VCaP (cell line): ENCODE data around the gene HIVEP2.

Source experiments
- H3K27ac ChIP-seq: fragments of 450-650 bp; 2 replicates; pipeline ENCODE4 v1.5.1; 2017
- TF ChIP-seq, protein P1 (sequence below): fragments of 450-650 bp; conservative IDR thresholded peaks from 2 replicates; pipeline ENCODE4 v1.5.1; 2017; ENCODE audit warnings: mild to moderate bottlenecking, moderate library complexity

Gene HIVEP2

DNA sequence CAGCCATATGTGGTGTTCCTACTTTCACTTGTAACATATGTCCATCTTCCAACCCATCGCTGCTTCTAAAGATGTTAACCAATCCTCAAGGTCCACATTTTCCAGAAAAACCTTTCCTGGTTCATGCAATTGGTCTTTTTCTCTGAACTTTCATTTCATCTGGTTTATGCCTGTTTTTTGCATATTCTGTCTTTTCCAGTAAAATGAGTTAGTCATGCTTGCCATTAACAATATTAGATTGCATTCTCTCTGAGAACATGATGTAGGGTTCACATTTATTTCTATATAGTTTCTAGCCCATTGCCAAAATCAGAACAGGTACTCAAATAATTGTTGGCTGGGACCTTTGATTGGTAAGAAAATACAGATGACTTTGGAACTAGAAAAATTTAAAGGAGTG lies 36.7 kb downstream of the HIVEP2 start:
- TF ChIP-seq, protein P1, sequence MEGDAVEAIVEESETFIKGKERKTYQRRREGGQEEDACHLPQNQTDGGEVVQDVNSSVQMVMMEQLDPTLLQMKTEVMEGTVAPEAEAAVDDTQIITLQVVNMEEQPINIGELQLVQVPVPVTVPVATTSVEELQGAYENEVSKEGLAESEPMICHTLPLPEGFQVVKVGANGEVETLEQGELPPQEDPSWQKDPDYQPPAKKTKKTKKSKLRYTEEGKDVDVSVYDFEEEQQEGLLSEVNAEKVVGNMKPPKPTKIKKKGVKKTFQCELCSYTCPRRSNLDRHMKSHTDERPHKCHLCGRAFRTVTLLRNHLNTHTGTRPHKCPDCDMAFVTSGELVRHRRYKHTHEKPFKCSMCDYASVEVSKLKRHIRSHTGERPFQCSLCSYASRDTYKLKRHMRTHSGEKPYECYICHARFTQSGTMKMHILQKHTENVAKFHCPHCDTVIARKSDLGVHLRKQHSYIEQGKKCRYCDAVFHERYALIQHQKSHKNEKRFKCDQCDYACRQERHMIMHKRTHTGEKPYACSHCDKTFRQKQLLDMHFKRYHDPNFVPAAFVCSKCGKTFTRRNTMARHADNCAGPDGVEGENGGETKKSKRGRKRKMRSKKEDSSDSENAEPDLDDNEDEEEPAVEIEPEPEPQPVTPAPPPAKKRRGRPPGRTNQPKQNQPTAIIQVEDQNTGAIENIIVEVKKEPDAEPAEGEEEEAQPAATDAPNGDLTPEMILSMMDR, result no peak
- H3K27ac ChIP-seq, result no peak overlapping the region

DNA sequence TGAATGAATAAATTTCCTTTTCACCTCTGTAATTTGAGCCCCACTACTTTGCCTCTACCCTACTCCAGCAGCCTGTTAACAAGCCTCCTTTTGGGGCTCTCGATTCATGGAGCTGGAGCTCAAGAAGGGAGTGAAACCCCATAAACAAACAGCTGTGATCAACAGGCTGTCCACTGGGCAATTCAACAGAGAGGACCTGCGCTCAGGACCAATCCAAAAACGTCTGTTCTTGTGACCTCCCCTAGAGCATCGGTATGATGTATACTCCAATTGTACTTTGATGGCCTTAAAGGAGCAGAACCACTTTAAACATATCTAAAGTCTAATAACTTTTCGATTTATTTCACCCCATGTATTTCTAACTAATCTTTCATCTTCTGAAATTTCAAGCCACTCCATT lies 37.4 kb downstream of the HIVEP2 start:
- no peak overlapping the region for H3K27ac ChIP-seq
- TF ChIP-seq, protein P1, result no peak

DNA sequence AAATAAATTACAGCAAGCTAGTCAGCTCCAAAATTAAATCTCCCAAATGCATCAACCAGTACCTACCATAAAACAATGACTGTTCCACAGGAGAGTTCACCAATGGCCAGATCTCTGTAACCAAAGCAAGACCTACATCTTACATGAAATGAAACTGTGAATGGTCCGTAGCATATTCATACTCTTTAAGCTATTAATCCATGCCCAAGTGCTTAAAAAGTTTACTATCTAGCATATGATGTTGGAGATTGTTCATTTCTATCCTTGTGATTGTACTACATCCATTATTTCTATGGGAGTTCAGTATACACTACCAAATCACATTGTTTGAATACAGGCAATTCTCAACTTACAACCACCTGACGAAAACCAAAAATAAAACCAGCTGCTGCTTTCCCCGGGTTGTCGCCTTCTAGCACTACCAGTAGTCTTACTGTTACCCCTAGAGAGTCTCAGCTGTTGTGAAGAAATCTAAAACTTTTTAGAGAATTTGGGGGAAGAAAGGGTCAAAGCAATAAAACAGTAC lies 38.0 kb downstream of the HIVEP2 start:
- H3K27ac ChIP-seq, result no peak overlapping the region
- TF ChIP-seq, protein P1, result no peak

DNA sequence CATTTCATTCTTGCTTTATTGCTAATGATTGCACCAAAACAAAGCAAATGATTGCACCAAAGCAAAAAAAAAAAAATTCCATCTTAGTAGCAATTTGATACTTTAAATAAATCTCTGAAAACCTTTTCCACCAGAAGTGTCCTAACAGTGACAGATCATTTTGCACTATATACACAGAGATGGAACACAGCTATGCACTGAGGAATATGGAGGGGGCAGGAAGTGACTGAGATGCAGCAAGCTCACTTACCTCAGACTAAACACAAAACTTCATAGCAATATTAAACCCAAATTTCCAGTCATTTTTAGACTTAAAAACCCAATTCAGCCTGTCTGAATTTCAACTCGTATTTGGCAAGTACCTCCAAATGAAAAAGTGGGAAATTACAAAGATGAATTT lies 41.2 kb downstream of the HIVEP2 start:
- TF ChIP-seq, protein P1, result no peak
- H3K27ac ChIP-seq, result no peak overlapping the region

DNA sequence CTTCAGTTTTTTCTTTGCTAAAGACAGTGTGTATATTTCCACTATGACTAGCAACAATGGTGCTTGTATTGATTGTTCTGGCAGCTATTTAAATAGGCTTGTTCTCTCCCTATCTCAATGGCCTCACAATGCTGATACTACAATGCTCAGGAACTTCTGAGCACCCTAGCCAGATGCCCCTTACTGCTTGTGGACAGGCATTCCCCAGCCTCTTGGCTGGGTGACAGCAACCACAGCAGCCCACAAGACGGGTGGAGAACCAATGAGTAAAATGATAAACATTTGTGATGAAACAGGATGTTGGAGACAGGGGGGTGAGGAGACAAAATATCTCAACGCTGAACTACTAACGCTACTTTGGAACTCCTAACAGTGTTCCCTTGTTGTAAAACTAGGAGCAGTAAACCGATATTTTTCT lies 42.3 kb downstream of the HIVEP2 start:
- H3K27ac ChIP-seq, result no peak overlapping the region
- TF ChIP-seq, protein P1, result no peak

DNA sequence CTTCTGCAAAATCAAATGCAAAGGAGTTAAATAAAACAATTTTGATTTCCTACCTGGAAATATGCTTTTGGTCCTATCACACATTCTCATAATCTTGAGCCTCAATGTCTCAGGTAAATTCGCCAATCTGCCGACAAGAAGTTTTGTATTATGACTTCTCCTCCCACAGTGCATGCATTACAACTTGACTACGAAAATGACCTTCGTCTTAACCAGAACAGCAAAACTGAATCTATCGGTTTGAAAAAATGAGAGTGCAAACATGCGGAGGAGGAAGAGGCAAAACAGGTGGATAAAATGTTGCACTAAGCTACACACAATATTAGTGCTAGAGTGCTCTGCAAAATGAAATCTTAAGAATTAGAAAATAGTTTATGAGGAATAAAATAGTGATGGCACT lies 43.4 kb downstream of the HIVEP2 start:
- TF ChIP-seq, protein P1, result no peak
- no peak overlapping the region for H3K27ac ChIP-seq

DNA sequence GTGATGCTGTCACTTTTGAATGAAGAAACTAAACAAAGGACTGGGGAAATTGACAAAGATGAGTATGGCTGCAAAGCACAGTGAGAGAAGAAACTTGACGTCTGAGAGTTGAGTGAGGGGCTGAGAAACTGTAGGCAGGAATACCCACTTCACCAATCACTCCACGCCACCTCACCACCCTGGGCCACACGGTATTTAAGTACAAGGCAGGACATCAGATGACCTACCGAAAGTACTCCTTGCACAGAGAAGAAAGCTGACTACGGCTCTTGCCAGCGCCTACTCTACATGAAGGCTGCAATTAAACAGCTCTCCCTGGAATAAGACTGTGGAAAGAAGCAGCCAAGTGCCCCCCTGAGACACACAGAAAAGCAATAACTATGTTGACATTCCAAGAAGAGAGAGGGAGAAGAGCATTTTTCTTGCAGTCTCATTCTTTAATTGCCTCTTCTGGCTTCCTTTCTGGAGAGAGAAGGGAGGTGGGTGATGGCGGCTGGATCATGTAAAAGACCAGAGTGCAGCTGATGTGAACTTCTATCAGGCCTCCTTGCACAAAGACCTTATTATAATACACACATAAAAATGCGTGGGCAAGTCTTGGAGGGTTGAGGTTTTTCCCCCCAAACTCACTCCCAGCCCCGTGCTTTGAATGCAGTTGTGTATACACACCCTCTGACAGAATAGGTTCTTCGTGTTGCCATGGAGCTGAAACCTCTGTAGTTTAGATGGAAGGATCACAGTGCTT lies 44.6 kb downstream of the HIVEP2 start:
- TF ChIP-seq, protein P1, result no peak
- H3K27ac ChIP-seq, result no peak overlapping the region
